Activated CD8-positive, alpha-beta T cell treated with anti-CD3 and anti-CD28 coated beads, Interleukin-2, amount 10 ng/mL, durations not matched to agents 7 days and 5 days (primary cell): Measurements from ENCODE around the gene HMGA1. TPM values are rescaled to one million over a fixed set of nuclear protein-coding genes. Genes with fewer than 3 reads are reported as not detected.

ENCODE experiments used
- ATAC-seq: fragments of 150-1000 bp; cut with Tn5 transposase; one replicate; pipeline ENCODE4 v1.10.0; 2021; ENCODE audit warnings: moderate library complexity
- CTCF ChIA-PET: fragments of 350-600 bp; sonication (Branson Sonifier 250); formaldehyde crosslinking; loops from one replicate; lab custom pipeline; 2021; ENCODE audit warnings: antibody characterized with exemption; lab: Charles Lee
- POLR2A ChIA-PET: fragments of 350-600 bp; sonication (Branson Sonifier 250); formaldehyde crosslinking; loops from one replicate; lab custom pipeline; 2021; ENCODE audit warnings: antibody characterized with exemption; lab: Charles Lee
- DNase-seq: peaks from one replicate; pipeline ENCODE4 v3.0.0-alpha.2; 2020
- H3K27ac Mint-ChIP-seq: one replicate; pipeline ENCODE4 v1.8.0; 2021; ENCODE audit warnings: mild to moderate bottlenecking, mixed read lengths
- H3K27me3 Mint-ChIP-seq: one replicate; pipeline ENCODE4 v1.8.0; 2021; ENCODE audit warnings: low read depth, mixed read lengths
- H3K36me3 Mint-ChIP-seq: one replicate; pipeline ENCODE4 v1.8.0; 2021; ENCODE audit warnings: low read depth, mixed read lengths
- H3K4me1 Mint-ChIP-seq: one replicate; pipeline ENCODE4 v1.8.0; 2021; ENCODE audit warnings: low read depth, mixed read lengths
- H3K4me3 Mint-ChIP-seq: one replicate; pipeline ENCODE4 v1.8.0; 2021; ENCODE audit warnings: mild to moderate bottlenecking, mixed read lengths
- H3K9me3 Mint-ChIP-seq: one replicate; pipeline ENCODE4 v1.8.0; 2022; ENCODE audit warnings: mixed read lengths; ENCODE audit not compliant: insufficient read depth
- total RNA-seq, 2 experiments: library from RNA; stranded (reverse); gene quantifications; one replicate each; pipeline ENCODE4 v1.2.3, GENCODE V29; 2021

Gene HMGA1
- total RNA-seq, 2 experiments from 2014 or later, result 300 to 308 TPM

- H3K36me3 Mint-ChIP-seq, result no peaks in the 10 kb centered on the region
- ChIA-PET POLR2A (no interaction called here), CTCF (interaction anchor here (1.3 kb wide), 1 partner anchor 22 kb away, joined by 3 read pairs; no protein-coding TSS in a partner anchor)
- ATAC-seq (no peak), DNase-seq (no peak)
- H3K27me3 Mint-ChIP-seq, result no peaks in the 10 kb centered on the region
- no peak overlapping the region for H3K4me3 Mint-ChIP-seq
- H3K9me3 Mint-ChIP-seq, result no peaks in the 10 kb centered on the region
- peaks cover 14% of the 10 kb centered on the region for H3K4me1 Mint-ChIP-seq
- H3K27ac Mint-ChIP-seq, result no peak overlapping the region
Measured at GRCh38 chr6:34272013-34272926, 35.6 kb downstream of the HMGA1 start.

GRCh38 chr6:34273242-34273805 is 36.7 kb downstream of the HMGA1 start:
- H3K27ac Mint-ChIP-seq, result no peak overlapping the region
- DNase-seq, result no peak
- ChIA-PET POLR2A (no interaction called here), CTCF (interaction anchor here (1.3 kb wide), 1 partner anchor 24 kb away, joined by 3 read pairs; no protein-coding TSS in a partner anchor)
- peaks cover 14% of the 10 kb centered on the region for H3K4me1 Mint-ChIP-seq
- no peaks in the 10 kb centered on the region for H3K36me3 Mint-ChIP-seq
- H3K4me3 Mint-ChIP-seq, result no peak overlapping the region
- ATAC-seq, result no peak
- no peaks in the 10 kb centered on the region for H3K9me3 Mint-ChIP-seq
- H3K27me3 Mint-ChIP-seq, result no peaks in the 10 kb centered on the region

GRCh38 chr6:34274129-34274528 is 37.5 kb downstream of the HMGA1 start:
- no peak overlapping the region for H3K4me3 Mint-ChIP-seq
- H3K27ac Mint-ChIP-seq, result no peak overlapping the region
- H3K4me1 Mint-ChIP-seq, result peaks cover 16% of the 10 kb centered on the region
- ATAC-seq, result no peak
- DNase-seq, result no peak
- H3K36me3 Mint-ChIP-seq, result no peaks in the 10 kb centered on the region
- no peaks in the 10 kb centered on the region for H3K27me3 Mint-ChIP-seq
- H3K9me3 Mint-ChIP-seq, result no peaks in the 10 kb centered on the region
- ChIA-PET POLR2A (no interaction called here), CTCF (no interaction called here)

GRCh38 chr6:34275128-34275804 is 38.6 kb downstream of the HMGA1 start:
- CTCF ChIA-PET, result no interaction called here
- Mint-ChIP-seq H3K36me3 (peaks cover 3% of the 10 kb centered on the region), H3K27ac (no peak overlapping the region), H3K9me3 (no peaks in the 10 kb centered on the region), H3K4me3 (no peak overlapping the region), H3K27me3 (no peaks in the 10 kb centered on the region), H3K4me1 (peaks cover 9% of the 10 kb centered on the region)
- ATAC-seq (no peak), DNase-seq (no peak)
- POLR2A ChIA-PET, result no interaction called here

GRCh38 chr6:34276191-34276590 is 39.5 kb downstream of the HMGA1 start:
- Mint-ChIP-seq H3K4me1 (peaks cover 7% of the 10 kb centered on the region), H3K9me3 (no peaks in the 10 kb centered on the region), H3K27me3 (no peaks in the 10 kb centered on the region), H3K36me3 (peaks cover 3% of the 10 kb centered on the region), H3K4me3 (no peak overlapping the region), H3K27ac (no peak overlapping the region)
- no peak for DNase-seq
- ChIA-PET CTCF (interaction anchor here (1.0 to 2.0 kb wide), 2 partner anchors 27 to 80 kb away, joined by 4 to 6 read pairs; no protein-coding TSS in a partner anchor), POLR2A (no interaction called here)
- no peak for ATAC-seq

- peaks cover 3% of the 10 kb centered on the region for H3K36me3 Mint-ChIP-seq
- CTCF ChIA-PET, result interaction anchor here (1.0 to 2.0 kb wide), 2 partner anchors 28 to 81 kb away, joined by 4 to 6 read pairs; no protein-coding TSS in a partner anchor
- DNase-seq (no peak), ATAC-seq (no peak)
- POLR2A ChIA-PET, result no interaction called here
- no peak overlapping the region for H3K4me3 Mint-ChIP-seq
- no peaks in the 10 kb centered on the region for H3K27me3 Mint-ChIP-seq
- H3K9me3 Mint-ChIP-seq, result no peaks in the 10 kb centered on the region
- peaks cover 7% of the 10 kb centered on the region for H3K4me1 Mint-ChIP-seq
- no peak overlapping the region for H3K27ac Mint-ChIP-seq
Measured at GRCh38 chr6:34276881-34277762, 40.4 kb downstream of the HMGA1 start.

- Mint-ChIP-seq H3K9me3 (no peaks in the 10 kb centered on the region), H3K36me3 (peaks cover 3% of the 10 kb centered on the region), H3K27ac (no peak overlapping the region), H3K4me3 (no peak overlapping the region), H3K4me1 (peaks cover 7% of the 10 kb centered on the region), H3K27me3 (no peaks in the 10 kb centered on the region)
- CTCF ChIA-PET, result interaction anchor here (2.0 kb wide), 1 partner anchor 28 kb away, joined by 6 read pairs; no protein-coding TSS in a partner anchor
- DNase-seq (no peak), ATAC-seq (no peak)
- POLR2A ChIA-PET, result no interaction called here
Measured at GRCh38 chr6:34277763-34278112, 41.1 kb downstream of the HMGA1 start.

- DNase-seq (no peak), ATAC-seq (no peak)
- Mint-ChIP-seq H3K36me3 (peaks cover 4% of the 10 kb centered on the region), H3K4me1 (peaks cover 3% of the 10 kb centered on the region), H3K27ac (no peak overlapping the region), H3K9me3 (no peaks in the 10 kb centered on the region), H3K4me3 (no peak overlapping the region), H3K27me3 (no peaks in the 10 kb centered on the region)
- CTCF ChIA-PET, result interaction anchor here (0.6 kb wide), 1 partner anchor 49 kb away, joined by 3 read pairs; no protein-coding TSS in a partner anchor
- POLR2A ChIA-PET, result no interaction called here
Measured at GRCh38 chr6:34278833-34279232, 42.2 kb downstream of the HMGA1 start.

GRCh38 chr6:34280216-34280615 is 43.5 kb downstream of the HMGA1 start:
- Mint-ChIP-seq H3K27ac (no peak overlapping the region), H3K4me1 (peaks cover 11% of the 10 kb centered on the region), H3K4me3 (no peak overlapping the region), H3K9me3 (no peaks in the 10 kb centered on the region), H3K36me3 (peaks cover 11% of the 10 kb centered on the region), H3K27me3 (no peaks in the 10 kb centered on the region)
- ATAC-seq, result no peak
- no peak for DNase-seq
- ChIA-PET POLR2A (no interaction called here), CTCF (interaction anchor here (1.7 kb wide), 1 partner anchor 31 kb away, joined by 5 read pairs; the partner anchor contains the start of gene SMIM29)

GRCh38 chr6:34281702-34282334 is 45.1 kb downstream of the HMGA1 start:
- no peak for DNase-seq
- ChIA-PET POLR2A (interaction anchor here (0.6 kb wide), 1 partner anchor 67 kb away, joined by 4 read pairs; no protein-coding TSS in a partner anchor), CTCF (interaction anchor here (1.5 to 1.6 kb wide), 2 partner anchors 14 to 32 kb away, joined by 3 to 5 read pairs; no protein-coding TSS in a partner anchor)
- Mint-ChIP-seq H3K27ac (no peak overlapping the region), H3K4me1 (peaks cover 11% of the 10 kb centered on the region), H3K9me3 (no peaks in the 10 kb centered on the region), H3K36me3 (peaks cover 17% of the 10 kb centered on the region), H3K27me3 (no peaks in the 10 kb centered on the region), H3K4me3 (no peak overlapping the region)
- no peak for ATAC-seq
